Activated CD8-positive, alpha-beta memory T cell treated with anti-CD3 and anti-CD28 coated beads for 36 hours (primary cell): ENCODE measurements around the gene TMC2. TPM values are rescaled to one million over a fixed set of nuclear protein-coding genes. Genes with fewer than 3 reads are reported as not detected.

Source experiments
- CTCF ChIA-PET: fragments of 350-600 bp; sonication (Branson Sonifier 250); formaldehyde crosslinking; loops from one replicate; lab custom pipeline; 2021; ENCODE audit warnings: antibody characterized with exemption; lab: Charles Lee
- POLR2A ChIA-PET: fragments of 350-600 bp; sonication (Branson Sonifier 250); formaldehyde crosslinking; loops from one replicate; lab custom pipeline; 2021; ENCODE audit warnings: antibody characterized with exemption; lab: Charles Lee
- total RNA-seq, 2 experiments: library from RNA; stranded (reverse); gene quantifications; one replicate each; pipeline ENCODE4 v1.2.3, GENCODE V29; 2021

Gene TMC2
- total RNA-seq, 2 experiments from 2014 or later: not detected

GRCh38 chr20:2610941-2611720 is 74.8 kb downstream of the TMC2 start:
- POLR2A ChIA-PET: no interaction called here
- CTCF ChIA-PET: no interaction called here

DNA sequence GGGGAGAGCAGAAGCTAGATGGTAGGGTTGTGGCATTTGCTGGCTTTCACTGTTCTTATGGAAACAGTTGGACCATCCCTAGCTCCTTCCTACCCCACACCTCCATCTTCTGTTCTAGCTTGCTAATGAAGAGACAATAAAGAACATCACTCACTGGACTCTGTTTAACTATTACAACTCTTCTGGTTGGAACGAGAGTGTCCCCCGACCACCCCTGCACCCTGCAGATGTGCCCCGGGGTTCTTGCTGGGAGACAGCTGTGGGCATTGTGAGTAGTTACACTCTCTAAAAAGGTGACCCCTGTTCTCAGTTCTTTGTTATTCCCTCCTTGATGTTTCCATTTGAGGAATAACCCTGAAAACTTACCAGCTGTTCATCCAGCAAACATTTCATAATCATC is 75.7 kb downstream of the TMC2 start:
- ChIA-PET CTCF (no interaction called here), POLR2A (no interaction called here)

GRCh38 chr20:2616634-2617033 is 80.3 kb downstream of the TMC2 start:
- ChIA-PET CTCF (no interaction called here), POLR2A (no interaction called here)

- ChIA-PET POLR2A (no interaction called here), CTCF (no interaction called here)
These were observed 80.8 kb downstream of the TMC2 start for GRCh38 chr20:2617099-2617714.

- ChIA-PET CTCF (no interaction called here), POLR2A (no interaction called here)
These were observed 82.4 kb downstream of the TMC2 start for GRCh38 chr20:2618815-2619214.

GRCh38 chr20:2619337-2619736 is 83.0 kb downstream of the TMC2 start:
- ChIA-PET CTCF (no interaction called here), POLR2A (no interaction called here)

- ChIA-PET POLR2A (no interaction called here), CTCF (no interaction called here)
These were observed 83.7 kb downstream of the TMC2 start for GRCh38 chr20:2619961-2620595.

DNA sequence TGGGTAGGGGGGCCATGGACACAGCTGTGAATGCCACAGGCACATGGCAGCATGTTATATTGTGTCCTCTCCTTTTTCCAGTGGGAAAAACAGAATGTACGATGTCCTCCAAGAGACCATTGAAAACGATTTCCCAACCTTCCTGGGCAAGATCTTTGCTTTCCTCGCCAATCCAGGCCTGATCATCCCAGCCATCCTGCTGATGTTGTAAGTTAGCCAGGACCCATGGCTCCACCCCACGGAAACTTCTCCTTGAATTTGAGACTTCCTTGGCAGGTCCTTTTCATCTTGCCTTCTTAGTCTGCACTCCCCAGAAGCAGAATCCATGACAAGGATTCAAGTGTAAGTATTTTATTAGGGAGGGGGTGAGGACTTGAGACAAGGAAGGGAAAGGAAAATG is 87.8 kb downstream of the TMC2 start:
- CTCF ChIA-PET: interaction anchor here (0.7 kb wide), 1 partner anchor 721 kb away, joined by 4 read pairs; no protein-coding TSS in a partner anchor
- POLR2A ChIA-PET: no interaction called here

DNA sequence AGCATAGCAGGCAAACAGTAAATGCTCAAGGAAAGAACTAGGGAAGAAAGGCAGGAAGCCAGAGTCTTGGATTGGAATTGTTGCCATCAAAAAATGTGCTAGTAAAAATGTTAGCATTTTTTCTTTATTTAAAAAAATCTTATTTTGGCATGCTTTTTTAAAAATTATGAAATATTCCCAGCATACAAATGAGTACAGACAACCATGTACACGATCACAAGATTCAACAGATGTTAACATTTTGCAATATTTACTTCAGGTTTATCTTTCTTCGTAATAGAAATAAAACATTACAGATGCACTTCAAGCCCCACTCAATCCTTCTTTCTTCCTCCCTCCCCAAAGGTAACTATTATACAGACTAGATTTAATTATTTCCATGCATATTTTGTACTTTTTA is 88.7 kb downstream of the TMC2 start:
- ChIA-PET CTCF (no interaction called here), POLR2A (no interaction called here)

DNA sequence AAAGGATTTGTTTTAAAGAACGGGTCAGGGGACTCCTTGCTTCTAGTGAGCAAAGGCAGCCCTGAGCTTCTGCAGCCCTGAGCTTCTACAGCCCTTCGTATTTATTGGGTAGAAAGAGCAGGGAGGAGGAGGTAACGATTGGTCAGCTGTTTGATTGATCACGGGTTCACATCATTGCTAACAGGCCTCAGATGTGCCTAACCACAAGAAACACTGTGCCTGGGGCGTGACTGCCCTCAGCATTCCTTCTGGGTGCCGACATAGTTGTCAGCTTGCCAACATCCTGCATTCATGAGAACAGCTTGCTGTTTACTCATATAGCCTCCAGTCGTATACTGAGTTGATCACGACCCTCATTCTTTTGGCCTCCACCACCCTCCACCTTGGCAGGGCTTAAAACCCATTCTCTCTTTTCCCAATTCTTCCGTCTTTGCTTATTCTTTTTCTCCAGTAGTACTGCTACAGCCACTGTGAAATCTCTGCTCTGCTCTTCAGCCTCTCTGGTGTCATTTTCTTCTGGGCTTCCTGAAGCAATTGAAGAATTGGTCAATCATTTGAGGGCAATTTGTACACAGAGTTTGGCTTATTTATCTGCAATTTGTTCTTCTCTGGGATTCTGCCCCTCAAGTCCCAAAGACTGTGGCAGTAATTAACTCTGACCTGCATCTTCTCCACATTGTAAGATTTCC is 90.6 kb downstream of the TMC2 start:
- POLR2A ChIA-PET: no interaction called here
- CTCF ChIA-PET: no interaction called here

GRCh38 chr20:2631228-2631627 is 94.9 kb downstream of the TMC2 start:
- ChIA-PET CTCF (interaction anchor here (0.7 kb wide), 1 partner anchor 20 kb away, joined by 3 read pairs; no protein-coding TSS in a partner anchor), POLR2A (no interaction called here)

- ChIA-PET CTCF (no interaction called here), POLR2A (no interaction called here)
These were observed 97.0 kb downstream of the TMC2 start for GRCh38 chr20:2633381-2633780.

DNA sequence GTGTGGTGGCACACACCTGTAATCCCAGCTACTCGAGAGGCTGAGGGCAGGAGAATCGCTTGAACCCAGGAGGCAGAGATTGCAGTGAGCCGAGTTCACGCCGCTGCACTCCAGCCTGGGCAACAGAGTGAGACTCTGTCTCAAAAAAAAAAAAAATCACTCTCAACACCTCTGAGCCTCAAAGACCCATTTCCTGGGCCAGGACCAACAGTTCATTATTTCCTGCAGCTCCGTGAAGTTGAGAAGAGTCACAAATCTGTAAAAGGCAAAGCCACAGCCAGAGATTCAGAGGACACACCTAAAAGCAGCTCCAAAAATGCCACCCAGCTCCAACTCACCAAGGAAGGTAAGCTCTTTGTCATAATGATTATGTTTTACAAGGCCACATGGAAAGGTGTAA is 100.9 kb downstream of the TMC2 start:
- POLR2A ChIA-PET: interaction anchor here (0.7 kb wide), 1 partner anchor 14 kb away, joined by 3 read pairs; no protein-coding TSS in a partner anchor
- CTCF ChIA-PET: interaction anchor here (1.4 kb wide), 1 partner anchor 116 kb away, joined by 3 read pairs; no protein-coding TSS in a partner anchor

GRCh38 chr20:2640260-2640659 is 103.9 kb downstream of the TMC2 start:
- POLR2A ChIA-PET: interaction anchor here (2.5 kb wide), 1 partner anchor 11 kb away, joined by 11 read pairs; no protein-coding TSS in a partner anchor

DNA sequence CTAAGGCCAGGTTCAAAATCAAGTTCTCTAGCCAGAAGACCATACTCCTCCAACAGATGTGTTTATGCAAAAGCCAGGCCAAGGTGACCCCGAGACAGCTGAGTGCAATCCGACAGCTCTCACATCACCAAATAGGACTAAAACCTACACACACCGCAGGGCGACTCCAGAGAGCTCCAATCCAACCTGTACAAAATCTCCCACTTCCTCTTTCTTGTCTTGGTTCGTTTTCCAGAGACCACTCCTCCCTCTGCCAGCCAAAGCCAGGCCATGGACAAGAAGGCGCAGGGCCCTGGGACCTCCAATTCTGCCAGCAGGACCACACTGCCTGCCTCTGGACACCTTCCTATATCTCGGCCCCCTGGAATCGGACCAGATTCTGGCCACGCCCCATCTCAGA is 104.5 kb downstream of the TMC2 start:
- ChIA-PET POLR2A (interaction anchor here (2.5 kb wide), 1 partner anchor 11 kb away, joined by 11 read pairs; no protein-coding TSS in a partner anchor), CTCF (no interaction called here)

More at GRCh38 chr20:2640260-2640659, 103.9 kb downstream of the TMC2 start:
- CTCF ChIA-PET: interaction anchor here (0.6 kb wide), 1 partner anchor 106 kb away, joined by 3 read pairs; no protein-coding TSS in a partner anchor

DNA sequence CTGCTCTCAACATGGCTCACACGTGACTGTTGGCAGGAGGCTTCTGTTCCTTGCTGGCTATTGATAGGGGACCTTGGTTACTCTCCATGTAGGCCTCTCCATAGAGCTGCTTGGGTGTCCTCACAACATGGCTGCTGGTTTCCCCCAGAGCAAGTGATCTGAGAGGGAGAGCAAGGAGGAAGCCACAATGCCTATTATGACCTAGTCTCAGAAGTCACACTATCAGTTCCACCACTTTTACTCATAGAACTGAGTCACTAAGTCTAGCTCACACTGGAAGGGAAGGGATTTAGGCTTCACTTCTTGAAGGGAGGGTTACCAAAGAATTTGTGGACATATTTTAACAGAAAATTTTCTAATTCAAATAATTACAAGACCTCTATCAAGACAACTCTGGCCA is 107.3 kb downstream of the TMC2 start:
- ChIA-PET CTCF (no interaction called here), POLR2A (no interaction called here)

DNA sequence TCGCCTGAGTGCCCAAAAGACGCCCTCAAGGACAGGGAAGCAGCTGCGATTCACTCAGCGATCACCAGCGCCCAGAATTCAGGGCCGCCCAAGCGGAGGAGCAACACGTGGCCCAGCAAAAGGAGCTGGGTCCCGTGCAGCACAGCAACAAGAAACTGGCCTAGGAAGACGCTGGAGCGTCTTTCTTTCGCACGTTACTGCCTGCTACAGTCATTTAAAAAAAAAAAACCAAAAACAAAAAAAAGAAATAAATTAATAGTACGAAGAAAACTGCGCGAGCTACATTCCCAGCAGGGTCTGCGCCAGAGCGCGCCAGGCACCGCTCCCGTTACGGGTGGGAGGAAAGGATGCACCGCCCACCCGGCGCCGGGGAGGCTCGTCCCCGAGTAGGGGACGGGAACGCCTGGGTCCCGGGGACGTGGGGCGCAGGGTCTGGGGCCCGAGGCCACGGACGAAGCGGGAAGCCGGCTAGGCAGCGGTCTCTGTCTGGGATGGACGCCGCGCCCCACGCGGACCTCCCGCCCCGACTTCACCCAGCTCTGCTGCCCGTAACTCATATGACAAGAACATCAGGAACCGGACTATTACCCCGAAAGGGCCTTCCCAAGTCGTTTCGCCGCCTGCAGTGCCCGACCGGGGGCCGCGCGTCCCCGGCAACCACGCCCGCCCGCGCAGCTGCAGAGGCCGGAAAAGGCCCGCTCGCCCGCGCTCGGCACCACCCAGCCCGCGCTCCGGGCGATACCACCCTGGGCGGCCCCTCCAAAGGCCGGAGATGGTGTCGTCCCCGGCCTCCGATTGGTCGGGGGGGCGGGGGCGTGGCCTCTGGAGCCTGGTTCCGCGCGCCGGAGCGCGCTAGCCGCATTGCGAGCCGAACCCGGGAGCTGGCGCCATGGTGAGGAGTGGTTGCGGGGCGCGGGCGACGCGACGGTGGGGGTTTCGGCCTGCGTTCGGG is 115.7 kb downstream of the TMC2 start, which contains the start of gene NOP56:
Gene NOP56, plus strand, starts transcription at position 861 of the 952 bp plus-strand sequence. Its CDS starts 29 bp downstream, at position 890.
- ChIA-PET POLR2A (interaction anchor here (0.5 to 2.9 kb wide), 12 partner anchors 11 to 549 kb away, joined by 3 to 14 read pairs (median 6); partner anchors contain the start of genes IDH3B, PCED1A, SNRPB and VPS16), CTCF (interaction anchor here (0.6 to 2.0 kb wide), 8 partner anchors 11 to 855 kb away, joined by 3 to 9 read pairs (median 3); partner anchors contain the start of genes IDH3B and ZNF343)
